HepG2 (cell line): Measurements from ENCODE around the gene GFER. TPM values are rescaled to one million over a fixed set of nuclear protein-coding genes. Genes with fewer than 3 reads are reported as not detected.

Source experiments
- AHR ChIP-seq: IDR thresholded peaks from 2 replicates; pipeline ENCODE4 v1.6.1; 2018; ENCODE audit warnings: missing genetic modification reagents, missing compliant biosample characterization
- ARNT2 ChIP-seq: sonication (generic); formaldehyde crosslinking; IDR thresholded peaks from 2 replicates; pipeline ENCODE4 v1.8.0; 2022; ENCODE audit warnings: mild to moderate bottlenecking, low read depth, missing genetic modification reagents, moderate library complexity
- EEA1 ChIP-seq: sonication (generic); formaldehyde crosslinking; IDR thresholded peaks from 2 replicates; pipeline ENCODE4 v1.5.1; 2020; ENCODE audit warnings: mild to moderate bottlenecking, missing genetic modification reagents, borderline replicate concordance
- GABPB1 ChIP-seq: IDR thresholded peaks from 2 replicates; pipeline ENCODE4 v1.6.1; 2016; ENCODE audit warnings: mild to moderate bottlenecking, missing genetic modification reagents, moderate library complexity, missing compliant biosample characterization
- GATAD2A ChIP-seq: IDR thresholded peaks from 2 replicates; pipeline ENCODE4 v1.6.1; 2016
- HMGA1 ChIP-seq: sonication (generic); formaldehyde crosslinking; conservative IDR thresholded peaks from 2 replicates; pipeline ENCODE4 v1.4.0; 2020; ENCODE audit warnings: missing genetic modification reagents
- HNRNPK ChIP-seq: fragments of 200-400 bp; formaldehyde crosslinking; IDR thresholded peaks from 2 replicates; pipeline ENCODE4 v1.6.1; 2018; ENCODE audit warnings: low read length, low read depth, moderate library complexity, mild to moderate bottlenecking; ENCODE audit not compliant: poor library complexity, severe bottlenecking
- KAT2B ChIP-seq: fragments of 150-350 bp; IDR thresholded peaks from 2 replicates; pipeline ENCODE4 v1.6.1; 2014; ENCODE audit warnings: low read depth, low read length, borderline replicate concordance
- MBD4 ChIP-seq: IDR thresholded peaks from 2 replicates; pipeline ENCODE4 v1.6.1; 2012; ENCODE audit warnings: low read length, inconsistent platforms, borderline replicate concordance
- MEF2D ChIP-seq: sonication (generic); formaldehyde crosslinking; IDR thresholded peaks from 2 replicates; pipeline ENCODE4 v1.5.1; 2020; ENCODE audit warnings: mild to moderate bottlenecking, missing genetic modification reagents
- NFKB2 ChIP-seq: sonication (generic); formaldehyde crosslinking; IDR thresholded peaks from 2 replicates; pipeline ENCODE4 v1.4.0; 2020; ENCODE audit warnings: missing genetic modification reagents, borderline replicate concordance
- PBX3 ChIP-seq: sonication (generic); formaldehyde crosslinking; IDR thresholded peaks from 2 replicates; pipeline ENCODE4 v1.8.1; 2023; ENCODE audit warnings: missing genetic modification reagents, inconsistent platforms, borderline replicate concordance
- RBM39 ChIP-seq: fragments of 200-400 bp; formaldehyde crosslinking; IDR thresholded peaks from one replicate; pipeline ENCODE4 v1.6.1; 2018; ENCODE audit warnings: antibody characterized with exemption, mild to moderate bottlenecking, low read depth, low read length; ENCODE audit not compliant: poor library complexity, severe bottlenecking
- RNF2 ChIP-seq: fragments of 450-650 bp; conservative IDR thresholded peaks from 2 replicates; pipeline ENCODE4 v1.6.1; 2016; ENCODE audit warnings: low read depth
- SP4 ChIP-seq: sonication (generic); formaldehyde crosslinking; IDR thresholded peaks from 2 replicates; pipeline ENCODE4 v1.8.1; 2023; ENCODE audit warnings: mild to moderate bottlenecking, missing genetic modification reagents
- THAP11 ChIP-seq: IDR thresholded peaks from 2 replicates; pipeline ENCODE4 v1.6.1; 2016; ENCODE audit warnings: missing biosample characterization, missing genetic modification reagents
- TMF1 ChIP-seq: sonication (generic); formaldehyde crosslinking; IDR thresholded peaks from 2 replicates; pipeline ENCODE4 v1.8.1; 2022; ENCODE audit warnings: low read depth, missing genetic modification reagents
- YEATS2 ChIP-seq: sonication (generic); formaldehyde crosslinking; IDR thresholded peaks from 2 replicates; pipeline ENCODE4 v1.4.0; 2020; ENCODE audit warnings: missing genetic modification reagents, borderline replicate concordance
- ZBTB7A ChIP-seq: sonication (generic); formaldehyde crosslinking; IDR thresholded peaks from 2 replicates; pipeline ENCODE4 v1.8.0; 2022; ENCODE audit warnings: mild to moderate bottlenecking, missing genetic modification reagents
- ZMYM4 ChIP-seq: sonication (generic); formaldehyde crosslinking; IDR thresholded peaks from 2 replicates; pipeline ENCODE4 v1.8.1; 2023; ENCODE audit warnings: mild to moderate bottlenecking, missing genetic modification reagents
- ZNF235 ChIP-seq: sonication (generic); formaldehyde crosslinking; IDR thresholded peaks from 2 replicates; pipeline ENCODE4 v1.8.1; 2023; ENCODE audit warnings: mild to moderate bottlenecking, missing genetic modification reagents, borderline replicate concordance
- ZNF446 ChIP-seq: sonication (generic); formaldehyde crosslinking; IDR thresholded peaks from 2 replicates; pipeline ENCODE4 v1.5.0; 2020; ENCODE audit warnings: mild to moderate bottlenecking, missing genetic modification reagents
- ZNF580 ChIP-seq: IDR thresholded peaks from 2 replicates; pipeline ENCODE4 v1.6.1; 2016; ENCODE audit warnings: low read depth, borderline replicate concordance
- ZSCAN9 ChIP-seq: IDR thresholded peaks from 2 replicates; pipeline ENCODE4 v1.6.1; 2016; ENCODE audit warnings: borderline replicate concordance
- polyA plus RNA-seq, 8 experiments: library from polyadenylated mRNA; depleted of rRNA in 3 of 8; stranded (reverse) in 7 of 8; unstranded in 1 of 8; fragments of >200 nt; fragmentation: Illumina TruSeq in 4 of 8; extraction: Trizol in 4 of 8; gene quantifications; 2 replicates each; pipeline versions ENCODE4 v1.2.1 to v1.2.3, GENCODE V29; 2011 to 2016; ENCODE audit warnings: low read depth in 4 of 8, missing spikeins in 1 of 8, mixed read lengths in 1 of 8; ENCODE audit not compliant: insufficient read depth in 1 of 8
- total RNA-seq, 5 experiments: library from RNA; depleted of rRNA; stranded (reverse); fragments of >200 nt; fragmentation: Illumina TruSeq; extraction: Trizol; gene quantifications; 2 replicates each; pipeline ENCODE4 v1.2.3, GENCODE V29; 2016; ENCODE audit warnings: low read depth in 1 of 5
- TF ChIP-seq, protein P1 (sequence below): sonication (generic); formaldehyde crosslinking; IDR thresholded peaks from 2 replicates; pipeline ENCODE4 v1.4.0; 2020; ENCODE audit warnings: missing genetic modification reagents, borderline replicate concordance

Gene GFER
- total and polyA plus RNA-seq, 2 of the 13 experiments (the other 11 are each of a cell fraction or from before 2014, with no cell fraction given), result 28.6 to 71.7 TPM

DNA sequence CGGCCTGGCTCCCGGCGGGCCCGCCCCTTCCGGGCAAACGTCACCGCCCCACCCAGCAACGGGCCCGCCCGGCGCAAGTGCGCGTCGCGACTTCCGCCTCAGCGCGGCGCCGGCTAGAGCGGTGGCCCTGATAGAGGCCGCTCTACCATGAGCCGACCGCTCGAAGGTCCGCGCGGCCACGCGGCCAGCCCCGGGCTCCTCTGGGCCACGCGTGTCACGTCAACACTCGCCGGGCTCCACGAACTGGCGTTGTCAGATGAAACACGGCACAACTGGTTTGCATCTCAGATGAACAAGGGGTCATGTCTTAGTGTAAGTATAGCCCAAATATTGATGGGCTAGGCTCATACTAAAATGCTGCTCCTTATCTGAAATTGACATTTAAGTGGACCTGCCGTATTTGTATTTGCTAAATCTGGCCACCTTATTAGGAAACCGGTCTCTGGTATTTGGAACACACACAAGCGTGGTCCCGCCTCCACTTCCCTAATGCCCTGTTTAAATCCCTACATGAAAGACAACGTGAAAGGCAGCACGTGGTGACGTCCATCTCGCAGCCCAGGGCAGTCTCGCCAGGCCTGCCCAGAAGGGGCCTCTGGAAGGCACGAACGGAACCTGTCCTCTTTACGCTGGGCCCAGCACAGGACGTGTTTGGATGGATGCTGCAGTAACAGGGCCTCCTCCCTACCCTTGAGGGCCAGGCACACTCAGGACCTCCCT lies 26.0 kb downstream of the GFER start, which contains the start of gene ZNF598 (continued):
- TF ChIP-seq ZBTB7A (CRISPR knock-in tag) (no peak), MEF2D (CRISPR knock-in tag) (peak; percentile 52), ZNF580 (peak; percentile 61; the same call in 1 of the 2 replicates), RBM39 (peak; percentile 34), EEA1 (no peak), HNRNPK (no peak), THAP11 (CRISPR knock-in tag) (peak; percentile 93), TMF1 (CRISPR knock-in tag) (no peak), GABPB1 (CRISPR knock-in tag) (peak; percentile 95), MBD4 (no peak), ZSCAN9 (CRISPR knock-in tag) (peak; percentile 39; the same call in 1 of the 2 replicates), AHR (no peak), ZNF446 (CRISPR knock-in tag) (peak; percentile 59), RNF2 (peak; percentile 74), ZMYM4 (CRISPR knock-in tag) (peak; percentile 47), ZNF235 (no peak), YEATS2 (CRISPR knock-in tag) (peak; percentile 83), KAT2B (no peak), NFKB2 (CRISPR knock-in tag) (peak; percentile 69; the same call in 1 of the 2 replicates), HMGA1 (CRISPR knock-in tag) (no peak), ARNT2 (peak; percentile 49; the same call in 1 of the 2 replicates), SP4 (CRISPR knock-in tag) (peak; percentile 68; the same call in 1 of the 2 replicates), GATAD2A (peak; percentile 46; the same call in 1 of the 2 replicates), PBX3 (CRISPR knock-in tag) (no peak)
- TF ChIP-seq, protein P1, sequence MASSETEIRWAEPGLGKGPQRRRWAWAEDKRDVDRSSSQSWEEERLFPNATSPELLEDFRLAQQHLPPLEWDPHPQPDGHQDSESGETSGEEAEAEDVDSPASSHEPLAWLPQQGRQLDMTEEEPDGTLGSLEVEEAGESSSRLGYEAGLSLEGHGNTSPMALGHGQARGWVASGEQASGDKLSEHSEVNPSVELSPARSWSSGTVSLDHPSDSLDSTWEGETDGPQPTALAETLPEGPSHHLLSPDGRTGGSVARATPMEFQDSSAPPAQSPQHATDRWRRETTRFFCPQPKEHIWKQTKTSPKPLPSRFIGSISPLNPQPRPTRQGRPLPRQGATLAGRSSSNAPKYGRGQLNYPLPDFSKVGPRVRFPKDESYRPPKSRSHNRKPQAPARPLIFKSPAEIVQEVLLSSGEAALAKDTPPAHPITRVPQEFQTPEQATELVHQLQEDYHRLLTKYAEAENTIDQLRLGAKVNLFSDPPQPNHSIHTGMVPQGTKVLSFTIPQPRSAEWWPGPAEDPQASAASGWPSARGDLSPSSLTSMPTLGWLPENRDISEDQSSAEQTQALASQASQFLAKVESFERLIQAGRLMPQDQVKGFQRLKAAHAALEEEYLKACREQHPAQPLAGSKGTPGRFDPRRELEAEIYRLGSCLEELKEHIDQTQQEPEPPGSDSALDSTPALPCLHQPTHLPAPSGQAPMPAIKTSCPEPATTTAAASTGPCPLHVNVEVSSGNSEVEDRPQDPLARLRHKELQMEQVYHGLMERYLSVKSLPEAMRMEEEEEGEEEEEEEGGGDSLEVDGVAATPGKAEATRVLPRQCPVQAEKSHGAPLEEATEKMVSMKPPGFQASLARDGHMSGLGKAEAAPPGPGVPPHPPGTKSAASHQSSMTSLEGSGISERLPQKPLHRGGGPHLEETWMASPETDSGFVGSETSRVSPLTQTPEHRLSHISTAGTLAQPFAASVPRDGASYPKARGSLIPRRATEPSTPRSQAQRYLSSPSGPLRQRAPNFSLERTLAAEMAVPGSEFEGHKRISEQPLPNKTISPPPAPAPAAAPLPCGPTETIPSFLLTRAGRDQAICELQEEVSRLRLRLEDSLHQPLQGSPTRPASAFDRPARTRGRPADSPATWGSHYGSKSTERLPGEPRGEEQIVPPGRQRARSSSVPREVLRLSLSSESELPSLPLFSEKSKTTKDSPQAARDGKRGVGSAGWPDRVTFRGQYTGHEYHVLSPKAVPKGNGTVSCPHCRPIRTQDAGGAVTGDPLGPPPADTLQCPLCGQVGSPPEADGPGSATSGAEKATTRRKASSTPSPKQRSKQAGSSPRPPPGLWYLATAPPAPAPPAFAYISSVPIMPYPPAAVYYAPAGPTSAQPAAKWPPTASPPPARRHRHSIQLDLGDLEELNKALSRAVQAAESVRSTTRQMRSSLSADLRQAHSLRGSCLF, result no peak
